Endothelial cell of umbilical vein (primary cell): ENCODE results near the gene NFIA. TPM values are rescaled to one million over a fixed set of nuclear protein-coding genes. Genes with fewer than 3 reads are reported as not detected.

Source experiments
- BruUV-seq: library from RNA; stranded (reverse); fragments of 400-500 nt; replicated peaks from 2 replicates; lab custom pipeline; 2021; lab: Mats Ljungman, UMichigan
- CTCF ChIA-PET: fragments of 300-600, 350-600 bp; sonication (Branson Sonifier 250); formaldehyde crosslinking; loops from one replicate; lab custom pipeline; 2021; ENCODE audit warnings: antibody characterized with exemption, inconsistent platforms; lab: Charles Lee
- POLR2A ChIA-PET: fragments of 300-600, 350-600 bp; sonication (Branson Sonifier 250); formaldehyde crosslinking; loops from one replicate; lab custom pipeline; 2021; ENCODE audit warnings: antibody characterized with exemption, inconsistent platforms; lab: Charles Lee
- DNase-seq: peaks from one replicate; pipeline ENCODE4 v3.0.0-alpha.2; 2011; ENCODE audit warnings: low read depth, low spot score
- FAIRE-seq: peaks from 2 replicates; lab custom pipeline; 2011; peaks lifted over from hg19 to GRCh38; lab: Jason Lieb, UNC
- H2AFZ ChIP-seq: 2 replicates; pipeline ENCODE4 v1.6.0; 2012; ENCODE audit warnings: low read depth, low read length, control low read depth, inconsistent platforms
- H3K27ac ChIP-seq: 2 replicates; pipeline ENCODE4 v1.5.1; 2011; ENCODE audit warnings: low read depth, mild to moderate bottlenecking, control low read depth, low read length, moderate library complexity; ENCODE audit not compliant: insufficient read depth
- H3K27me3 ChIP-seq, 2 experiments: 2 replicates each; pipeline versions ENCODE4 v1.6.0 to v1.6.1; 2011; ENCODE audit warnings: low read length in 2 of 2, mixed read lengths in 1 of 2; ENCODE audit not compliant: control insufficient read depth in 2 of 2, insufficient read depth in 2 of 2
- H3K36me3 ChIP-seq, 2 experiments: 2 replicates in 1 of 2; 3 replicates in 1 of 2; pipeline ENCODE4 v1.5.1; 2011; ENCODE audit warnings: low read length in 2 of 2, mild to moderate bottlenecking in 1 of 2, moderate library complexity in 1 of 2; ENCODE audit not compliant: control insufficient read depth in 2 of 2, insufficient read depth in 2 of 2; ENCODE audit errors: extremely low read depth in 1 of 2
- H3K4me1 ChIP-seq: 3 replicates; pipeline ENCODE4 v1.5.1; 2011; ENCODE audit warnings: mild to moderate bottlenecking, low read length; ENCODE audit not compliant: control insufficient read depth, insufficient read depth; ENCODE audit errors: extremely low read depth
- H3K4me2 ChIP-seq: 2 replicates; pipeline ENCODE4 v1.6.1; 2011; ENCODE audit warnings: low read length, control low read depth, mixed read lengths; ENCODE audit not compliant: insufficient read depth
- H3K4me3 ChIP-seq, 3 experiments: fragments of 200-600 bp in 1 of 3; sonication (generic), shearing (Covaris generic) in 1 of 3; replicated peaks in 1 of 3; 2 replicates each; pipeline ENCODE4 v1.5.1; 2011 to 2016; ENCODE audit warnings: control low read depth in 3 of 3, low read length in 3 of 3, mild to moderate bottlenecking in 2 of 3, inconsistent platforms in 1 of 3, low read depth in 1 of 3, moderate library complexity in 1 of 3; ENCODE audit not compliant: insufficient read depth in 1 of 3
- H3K79me2 ChIP-seq: 2 replicates; pipeline ENCODE4 v1.6.0; 2012; ENCODE audit warnings: low read length, inconsistent platforms; ENCODE audit not compliant: control insufficient read depth, insufficient read depth
- H3K9ac ChIP-seq: replicated peaks from 2 replicates; pipeline ENCODE3; 2011; ENCODE audit warnings: low read length, control low read depth; ENCODE audit not compliant: insufficient read depth; ENCODE audit errors: extremely low read depth
- H3K9me1 ChIP-seq: replicated peaks from 3 replicates; pipeline ENCODE4 v1.6.0; 2011; ENCODE audit warnings: mild to moderate bottlenecking, low read length; ENCODE audit not compliant: control insufficient read depth, insufficient read depth; ENCODE audit errors: extremely low read depth
- H3K9me3 ChIP-seq: replicated peaks from 2 replicates; pipeline ENCODE4 v1.5.1; 2012; ENCODE audit warnings: low read length, inconsistent platforms; ENCODE audit not compliant: control insufficient read depth, insufficient read depth
- H4K20me1 ChIP-seq: replicated peaks from 2 replicates; pipeline ENCODE3; 2011; ENCODE audit warnings: mild to moderate bottlenecking, low read length; ENCODE audit not compliant: control insufficient read depth, insufficient read depth; ENCODE audit errors: extremely low read depth
- EZH2 ChIP-seq: IDR thresholded peaks from 2 replicates; pipeline ENCODE4 v1.6.1; 2012; ENCODE audit warnings: borderline replicate concordance, low read depth, mild to moderate bottlenecking, moderate library complexity, low read length, inconsistent platforms; ENCODE audit not compliant: severe bottlenecking
- FOS ChIP-seq: IDR thresholded peaks from 2 replicates; pipeline ENCODE4 v1.6.1; 2011; ENCODE audit warnings: mild to moderate bottlenecking, low read length, moderate library complexity, borderline replicate concordance; ENCODE audit not compliant: insufficient read depth
- GATA2 ChIP-seq: IDR thresholded peaks from 2 replicates; pipeline ENCODE4 v1.7.0; 2011; ENCODE audit warnings: low read depth, mild to moderate bottlenecking, moderate library complexity, mixed read lengths, low read length; ENCODE audit not compliant: insufficient read length, insufficient read depth
- JUN ChIP-seq: IDR thresholded peaks from 2 replicates; pipeline ENCODE4 v1.6.1; 2011; ENCODE audit warnings: borderline replicate concordance, low read depth; ENCODE audit not compliant: insufficient read length, insufficient read depth
- MYC ChIP-seq: IDR thresholded peaks from one replicate; pipeline ENCODE4 v1.6.1; 2011; ENCODE audit warnings: mild to moderate bottlenecking, low read depth, low read length
- POLR2A ChIP-seq: IDR thresholded peaks from 2 replicates; pipeline ENCODE4 v1.6.1; 2012; ENCODE audit warnings: low read depth, mild to moderate bottlenecking, control low read depth, low read length
- POLR2AphosphoS5 ChIP-seq: IDR thresholded peaks from 2 replicates; pipeline ENCODE4 v1.6.1; 2012; ENCODE audit warnings: low read depth, mild to moderate bottlenecking, control low read depth, low read length, moderate library complexity; ENCODE audit not compliant: insufficient read depth
- dilution Hi-C: fragments of 300-500 bp; cut with MboI; formaldehyde crosslinking; loops from one replicate; pipeline ENCODE4 v1.15.0; 2019; ENCODE audit warnings: low sequenced_read_pairs; ENCODE audit not compliant: extremely low pct_ligation_motif_present
- intact Hi-C: fragments of 100-400 bp; cut with micrococcal nuclease; formaldehyde crosslinking; loops from one replicate; pipeline ENCODE4 v1.10.0; 2022
- polyA plus RNA-seq, 4 experiments: library from polyadenylated mRNA; depleted of rRNA in 3 of 4; stranded (reverse) in 3 of 4; unstranded in 1 of 4; fragments of >200 nt; gene quantifications; 2 replicates each; pipeline versions ENCODE4 v1.2.1 to v1.2.3, GENCODE V29; 2011 to 2012; ENCODE audit warnings: missing spikeins in 1 of 4
- total RNA-seq: library from RNA; stranded (reverse); gene quantifications from 2 replicates; pipeline ENCODE4 v1.2.3, GENCODE V29; 2021
- TF ChIP-seq, protein P1 (sequence below): IDR thresholded peaks from 2 replicates; pipeline ENCODE4 v1.6.1; 2011; ENCODE audit not compliant: insufficient read depth, insufficient read length
- TF ChIP-seq, protein P2 (sequence below), 2 donors: IDR thresholded peaks; 1 replicate in 1 of 2; 2 replicates in 1 of 2; pipeline ENCODE4 v1.5.1; 2011; ENCODE audit warnings: low read length in 2 of 2, mild to moderate bottlenecking in 2 of 2, moderate library complexity in 2 of 2, control low read depth in 1 of 2, inconsistent platforms in 1 of 2, low read depth in 1 of 2; ENCODE audit not compliant: insufficient read depth in 1 of 2; ENCODE audit errors: extremely low read depth in 1 of 2

The NFIA gene
- total and polyA plus RNA-seq, 2 donors (not counting 3 experiments of a cell fraction or from before 2014, with no cell fraction given), result 25.5 to 47.0 TPM

DNA sequence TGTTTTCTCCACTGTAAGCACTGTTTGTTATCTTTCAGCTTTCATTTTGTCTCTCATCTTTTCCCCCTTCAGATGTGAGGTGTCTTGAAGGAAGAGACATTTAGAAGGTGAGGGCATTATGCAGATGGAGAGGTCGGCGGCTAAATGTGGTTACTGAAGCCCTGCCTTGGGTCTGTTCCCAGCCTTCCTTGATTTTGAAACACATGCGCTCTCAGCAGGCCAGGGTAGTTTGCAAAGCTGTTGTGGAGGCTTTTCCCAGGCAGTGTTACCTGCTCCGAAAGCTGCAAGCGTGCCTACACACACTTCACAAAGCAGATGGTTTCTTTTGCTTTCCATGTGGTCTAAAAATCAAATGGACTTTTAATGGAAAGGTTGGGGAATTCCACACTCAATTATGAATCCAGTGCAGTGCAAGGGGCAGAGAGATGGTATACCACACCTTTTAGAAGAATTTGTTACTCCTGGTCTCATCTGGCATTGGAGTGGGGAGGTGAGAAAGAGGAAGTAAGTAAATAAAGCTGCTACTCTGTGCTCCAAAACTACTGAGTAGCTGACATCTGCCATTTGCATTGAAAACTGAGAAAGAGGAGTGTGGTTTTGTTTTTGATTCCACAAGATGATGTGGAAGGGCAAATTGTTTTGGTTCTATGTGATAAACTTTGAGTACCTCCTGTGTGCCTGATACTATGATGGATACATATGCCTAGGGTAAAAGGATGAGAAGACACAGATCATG, 91.9 kb downstream of the NFIA start:
- FAIRE-seq (no peak), DNase-seq (no peak)
- CTCF ChIA-PET, result interaction anchor here (1.4 kb wide), 1 partner anchor 9 kb away, joined by 3 read pairs; no protein-coding TSS in a partner anchor
- Histone ChIP-seq H3K79me2 (peaks cover 5% of the 10 kb centered on the region), H3K27me3 (no peaks in the 10 kb centered on the region), H3K9me3 (no peaks in the 10 kb centered on the region), H3K36me3 (peaks cover 0 to 2% of the 10 kb centered on the region in 2 experiments), H3K27ac (no peak overlapping the region), H3K4me1 (peaks cover 8% of the 10 kb centered on the region), H2AFZ (no peak overlapping the region), H3K4me2 (no peak overlapping the region), H3K9ac (no peak overlapping the region), H4K20me1 (no peaks in the 10 kb centered on the region), H3K9me1 (no peaks in the 10 kb centered on the region), H3K4me3 (no peak overlapping the region)
- no peak for TF ChIP-seq JUN
- intact Hi-C loops, result no loop called here
- dilution Hi-C loops, result no loop called here
- BruUV-seq, result no TSS peak
- POLR2A ChIA-PET, result no interaction called here

DNA sequence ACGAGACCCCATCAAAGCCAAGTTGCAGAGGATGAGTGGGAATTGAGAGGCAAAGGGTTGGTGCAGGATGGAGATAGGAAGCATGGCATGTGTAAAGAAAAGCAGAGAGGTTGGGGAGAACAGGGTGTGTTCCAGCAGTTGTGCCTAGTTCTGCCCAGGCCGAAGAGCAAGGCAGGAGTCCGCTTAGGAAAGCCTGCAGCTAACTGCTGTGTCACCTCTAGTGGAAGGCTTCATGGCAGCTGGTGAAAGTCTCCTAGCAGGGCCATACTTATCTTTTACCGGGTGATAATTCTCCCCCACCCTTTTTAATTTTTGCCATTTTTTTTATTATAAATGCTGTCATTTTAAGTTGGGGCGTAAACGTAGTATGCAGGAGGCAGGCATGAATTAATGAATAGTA, 93.6 kb downstream of the NFIA start:
- no peaks in the 10 kb centered on the region for H3K9me3 ChIP-seq
- ChIA-PET CTCF (interaction anchor here (1.4 to 1.5 kb wide), 2 partner anchors 11 to 13 kb away, joined by 3 read pairs; no protein-coding TSS in a partner anchor), POLR2A (no interaction called here)
- DNase-seq (no peak), FAIRE-seq (no peak)
- H4K20me1 ChIP-seq, result no peaks in the 10 kb centered on the region
- peaks cover 1% of the 10 kb centered on the region for H3K79me2 ChIP-seq
- no peak overlapping the region for H3K4me3 ChIP-seq
- H2AFZ ChIP-seq, result no peak overlapping the region
- H3K27me3 ChIP-seq, result no peaks in the 10 kb centered on the region
- no peak overlapping the region for H3K27ac ChIP-seq
- intact Hi-C loops (no loop called here), dilution Hi-C loops (no loop called here)
- H3K9me1 ChIP-seq, result no peaks in the 10 kb centered on the region
- BruUV-seq, result no TSS peak
- peaks cover 0 to 2% of the 10 kb centered on the region in 2 experiments for H3K36me3 ChIP-seq
- H3K4me2 ChIP-seq, result no peak overlapping the region
- no peak for TF ChIP-seq FOS
- TF ChIP-seq, protein P1, sequence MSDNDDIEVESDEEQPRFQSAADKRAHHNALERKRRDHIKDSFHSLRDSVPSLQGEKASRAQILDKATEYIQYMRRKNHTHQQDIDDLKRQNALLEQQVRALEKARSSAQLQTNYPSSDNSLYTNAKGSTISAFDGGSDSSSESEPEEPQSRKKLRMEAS, result no peak
- no peak for TF ChIP-seq EZH2
- no peak for TF ChIP-seq MYC
- TF ChIP-seq JUN, result no peak
- TF ChIP-seq POLR2A, result no peak
- no peak for TF ChIP-seq GATA2
- TF ChIP-seq POLR2AphosphoS5, result no peak
- TF ChIP-seq, protein P2, sequence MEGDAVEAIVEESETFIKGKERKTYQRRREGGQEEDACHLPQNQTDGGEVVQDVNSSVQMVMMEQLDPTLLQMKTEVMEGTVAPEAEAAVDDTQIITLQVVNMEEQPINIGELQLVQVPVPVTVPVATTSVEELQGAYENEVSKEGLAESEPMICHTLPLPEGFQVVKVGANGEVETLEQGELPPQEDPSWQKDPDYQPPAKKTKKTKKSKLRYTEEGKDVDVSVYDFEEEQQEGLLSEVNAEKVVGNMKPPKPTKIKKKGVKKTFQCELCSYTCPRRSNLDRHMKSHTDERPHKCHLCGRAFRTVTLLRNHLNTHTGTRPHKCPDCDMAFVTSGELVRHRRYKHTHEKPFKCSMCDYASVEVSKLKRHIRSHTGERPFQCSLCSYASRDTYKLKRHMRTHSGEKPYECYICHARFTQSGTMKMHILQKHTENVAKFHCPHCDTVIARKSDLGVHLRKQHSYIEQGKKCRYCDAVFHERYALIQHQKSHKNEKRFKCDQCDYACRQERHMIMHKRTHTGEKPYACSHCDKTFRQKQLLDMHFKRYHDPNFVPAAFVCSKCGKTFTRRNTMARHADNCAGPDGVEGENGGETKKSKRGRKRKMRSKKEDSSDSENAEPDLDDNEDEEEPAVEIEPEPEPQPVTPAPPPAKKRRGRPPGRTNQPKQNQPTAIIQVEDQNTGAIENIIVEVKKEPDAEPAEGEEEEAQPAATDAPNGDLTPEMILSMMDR (IDR thresholded peaks at IDR 0.05; ENCODE audit: extremely low read depth in 1 of 2, insufficient read depth in 1 of 2, low read depth in 1 of 2, low read length in 2 of 2), result no peak
- no peaks in the 10 kb centered on the region for H3K4me1 ChIP-seq
- H3K9ac ChIP-seq, result no peak overlapping the region
